Parathyroid adenoma (tissue), 2 donors: Measurements from ENCODE around the gene FCRL6.

Experiments
- H2AFZ ChIP-seq: fragments of 300-600 bp; sonication (generic); one replicate; pipeline ENCODE4 v1.7.0; 2017; ENCODE audit warnings: antibody characterized with exemption, mild to moderate bottlenecking
- H3K27ac ChIP-seq: fragments of 300-600 bp; sonication (generic); one replicate; pipeline ENCODE4 v1.7.0; 2017
- H3K27me3 ChIP-seq: fragments of 300-600 bp; sonication (generic); one replicate; pipeline ENCODE4 v1.7.0; 2017; ENCODE audit warnings: low read length; ENCODE audit not compliant: control insufficient read depth, insufficient read depth
- H3K36me3 ChIP-seq: fragments of 300-600 bp; sonication (generic); one replicate; pipeline ENCODE4 v1.7.0; 2017; ENCODE audit warnings: low read length; ENCODE audit not compliant: control insufficient read depth, insufficient read depth
- H3K4me1 ChIP-seq: fragments of 300-600 bp; sonication (generic); one replicate; pipeline ENCODE4 v1.7.0; 2017; ENCODE audit warnings: control low read depth
- H3K4me2 ChIP-seq: fragments of 300-600 bp; sonication (generic); one replicate; pipeline ENCODE4 v1.7.0; 2017; ENCODE audit warnings: low read length
- H3K4me3 ChIP-seq: fragments of 300-600 bp; sonication (generic); one replicate; pipeline ENCODE4 v1.7.0; 2017; ENCODE audit warnings: low read depth, low read length
- H3K79me2 ChIP-seq: fragments of 300-600 bp; sonication (generic); one replicate; pipeline ENCODE4 v1.7.0; 2017; ENCODE audit warnings: control low read depth
- H3K9ac ChIP-seq: fragments of 300-600 bp; sonication (generic); one replicate; pipeline ENCODE4 v1.7.0; 2017; ENCODE audit warnings: mild to moderate bottlenecking
- H3K9me3 ChIP-seq: fragments of 300-600 bp; sonication (generic); one replicate; pipeline ENCODE4 v1.7.0; 2017; ENCODE audit warnings: low read length; ENCODE audit not compliant: control insufficient read depth
- TF ChIP-seq, protein P1 (sequence below): fragments of 300-600 bp; sonication (generic); IDR thresholded peaks from one replicate; pipeline ENCODE4 v1.7.0; 2017; ENCODE audit warnings: antibody characterized with exemption, mild to moderate bottlenecking
- donor health status: primary hyperparathyroidism.

Gene FCRL6

DNA sequence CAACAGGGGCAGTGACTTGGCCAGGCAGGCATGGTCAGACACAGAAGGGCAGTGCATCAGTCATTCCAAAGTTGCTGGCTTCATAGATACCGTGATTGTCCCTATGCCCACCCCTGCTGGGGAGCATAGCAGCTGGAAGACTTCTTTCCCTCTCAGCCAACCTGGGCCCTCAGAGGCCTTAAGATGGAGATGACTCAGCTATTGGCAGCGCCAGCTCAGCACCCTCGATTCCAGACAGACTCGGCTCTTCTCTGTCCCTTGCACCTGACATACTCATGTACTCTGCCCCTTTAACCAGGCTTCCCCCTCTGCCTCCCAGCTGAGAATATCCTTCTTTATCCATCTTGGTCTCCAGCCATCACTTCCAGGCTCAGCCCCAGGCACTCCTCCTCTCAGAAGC is 41.3 kb downstream of the FCRL6 start:
- no peak overlapping the region for H3K27ac ChIP-seq
- H3K4me3 ChIP-seq, result no peak overlapping the region
- H3K9ac ChIP-seq, result no peak overlapping the region
- no peaks in the 10 kb centered on the region for H3K4me1 ChIP-seq
- no peaks in the 10 kb centered on the region for H3K9me3 ChIP-seq
- H3K27me3 ChIP-seq, result no peaks in the 10 kb centered on the region
- no peak overlapping the region for H2AFZ ChIP-seq
- no peak overlapping the region for H3K4me2 ChIP-seq
- TF ChIP-seq, protein P1, sequence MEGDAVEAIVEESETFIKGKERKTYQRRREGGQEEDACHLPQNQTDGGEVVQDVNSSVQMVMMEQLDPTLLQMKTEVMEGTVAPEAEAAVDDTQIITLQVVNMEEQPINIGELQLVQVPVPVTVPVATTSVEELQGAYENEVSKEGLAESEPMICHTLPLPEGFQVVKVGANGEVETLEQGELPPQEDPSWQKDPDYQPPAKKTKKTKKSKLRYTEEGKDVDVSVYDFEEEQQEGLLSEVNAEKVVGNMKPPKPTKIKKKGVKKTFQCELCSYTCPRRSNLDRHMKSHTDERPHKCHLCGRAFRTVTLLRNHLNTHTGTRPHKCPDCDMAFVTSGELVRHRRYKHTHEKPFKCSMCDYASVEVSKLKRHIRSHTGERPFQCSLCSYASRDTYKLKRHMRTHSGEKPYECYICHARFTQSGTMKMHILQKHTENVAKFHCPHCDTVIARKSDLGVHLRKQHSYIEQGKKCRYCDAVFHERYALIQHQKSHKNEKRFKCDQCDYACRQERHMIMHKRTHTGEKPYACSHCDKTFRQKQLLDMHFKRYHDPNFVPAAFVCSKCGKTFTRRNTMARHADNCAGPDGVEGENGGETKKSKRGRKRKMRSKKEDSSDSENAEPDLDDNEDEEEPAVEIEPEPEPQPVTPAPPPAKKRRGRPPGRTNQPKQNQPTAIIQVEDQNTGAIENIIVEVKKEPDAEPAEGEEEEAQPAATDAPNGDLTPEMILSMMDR, result no peak
- no peaks in the 10 kb centered on the region for H3K36me3 ChIP-seq
- H3K79me2 ChIP-seq, result no peaks in the 10 kb centered on the region

DNA sequence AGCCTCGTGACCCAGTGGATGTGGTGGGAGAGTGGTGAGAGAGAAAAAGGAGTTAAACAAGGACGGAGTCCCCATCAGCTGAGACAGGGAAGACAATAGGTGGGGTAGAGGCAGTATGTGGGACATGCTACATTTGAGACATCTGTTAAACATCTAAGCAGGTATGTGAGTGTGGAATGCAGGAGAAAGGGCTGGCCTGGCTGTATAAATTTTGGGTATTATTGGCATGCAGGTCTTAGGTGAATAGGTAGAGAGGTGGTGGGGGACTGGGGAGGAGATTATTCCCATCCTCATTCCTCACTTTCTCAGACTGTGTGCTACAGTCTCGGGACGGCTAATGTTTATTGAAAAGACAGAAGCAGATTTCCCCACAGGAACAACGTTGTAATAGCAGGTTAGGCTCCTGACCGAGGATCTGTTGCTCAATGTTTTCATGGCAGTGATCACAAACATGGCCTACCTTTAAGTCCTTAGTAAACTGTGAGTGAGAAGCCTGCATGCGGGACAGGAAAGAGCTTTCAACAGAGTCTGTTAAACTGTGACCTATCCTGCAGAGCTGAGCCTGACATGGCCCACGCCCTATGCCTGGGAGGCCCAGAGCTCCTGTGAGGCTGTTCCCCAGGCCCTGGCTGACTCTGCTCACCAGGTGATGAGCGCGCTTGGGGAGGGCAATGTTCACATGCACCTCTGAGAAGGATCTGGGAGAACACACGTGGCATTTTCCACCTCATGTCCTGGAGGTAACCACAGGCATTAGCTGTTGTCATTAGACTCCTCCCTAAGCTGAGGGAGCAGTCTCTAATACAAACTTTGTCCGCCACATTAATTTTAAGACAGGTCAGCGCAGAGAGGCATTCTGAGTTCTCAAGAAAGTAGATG is 43.8 kb downstream of the FCRL6 start:
- Histone ChIP-seq H3K79me2 (no peaks in the 10 kb centered on the region), H2AFZ (peak overlapping the region; percentile 50), H3K9ac (no peak overlapping the region), H3K27me3 (no peaks in the 10 kb centered on the region), H3K9me3 (no peaks in the 10 kb centered on the region), H3K27ac (no peak overlapping the region), H3K36me3 (no peaks in the 10 kb centered on the region), H3K4me2 (no peak overlapping the region), H3K4me3 (no peak overlapping the region), H3K4me1 (no peaks in the 10 kb centered on the region)
- TF ChIP-seq, protein P1, result no peak

DNA sequence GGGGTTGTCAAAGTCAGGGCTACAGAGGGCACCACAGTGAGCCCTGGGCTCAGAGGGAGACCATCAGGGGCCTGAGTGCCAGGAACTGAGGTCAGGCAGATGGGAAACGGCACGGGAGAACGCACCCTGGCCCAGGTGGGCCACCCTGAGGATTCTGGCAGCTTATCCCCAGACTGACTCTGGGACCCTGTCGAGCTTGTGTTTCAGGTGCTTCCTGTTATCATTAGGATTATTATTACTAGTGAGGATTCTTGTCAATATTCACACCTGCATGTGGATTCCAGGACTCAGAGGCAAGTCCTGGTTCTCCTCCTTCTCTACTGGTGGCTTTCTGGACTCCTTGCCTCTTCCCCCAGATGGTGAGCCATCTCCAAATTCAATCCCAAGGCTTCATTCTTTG is 45.1 kb downstream of the FCRL6 start:
- H2AFZ ChIP-seq, result no peak overlapping the region
- no peak overlapping the region for H3K27ac ChIP-seq
- no peaks in the 10 kb centered on the region for H3K4me1 ChIP-seq
- TF ChIP-seq, protein P1, result no peak
- no peak overlapping the region for H3K9ac ChIP-seq
- H3K79me2 ChIP-seq, result no peaks in the 10 kb centered on the region
- H3K4me3 ChIP-seq, result no peak overlapping the region
- H3K27me3 ChIP-seq, result no peaks in the 10 kb centered on the region
- no peaks in the 10 kb centered on the region for H3K36me3 ChIP-seq
- no peak overlapping the region for H3K4me2 ChIP-seq
- H3K9me3 ChIP-seq, result no peaks in the 10 kb centered on the region

DNA sequence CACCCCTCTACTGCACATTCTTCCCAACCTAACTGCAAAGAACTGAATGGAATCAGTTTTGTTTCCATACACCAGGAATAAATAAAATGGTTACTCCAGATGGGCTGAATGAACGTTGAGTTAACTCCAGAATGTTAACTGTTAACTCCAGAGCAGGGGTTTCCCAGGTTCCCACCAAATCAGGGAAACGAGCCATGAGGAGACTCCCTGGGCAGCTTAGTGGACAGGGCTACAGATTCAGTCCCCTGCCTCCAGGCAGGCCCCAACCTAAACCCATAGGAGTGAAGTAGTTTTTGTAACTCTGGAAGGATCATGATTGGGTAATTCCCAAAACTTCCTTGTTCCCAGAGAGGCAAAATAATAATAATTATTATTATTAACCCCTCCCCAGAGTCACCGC is 46.2 kb downstream of the FCRL6 start:
- Histone ChIP-seq H3K9me3 (no peaks in the 10 kb centered on the region), H3K27ac (no peak overlapping the region), H3K4me1 (peaks cover 2% of the 10 kb centered on the region), H2AFZ (no peak overlapping the region), H3K79me2 (no peaks in the 10 kb centered on the region), H3K4me2 (no peak overlapping the region), H3K27me3 (no peaks in the 10 kb centered on the region), H3K4me3 (no peak overlapping the region), H3K36me3 (no peaks in the 10 kb centered on the region), H3K9ac (no peak overlapping the region)
- TF ChIP-seq, protein P1, result no peak
